Kidney glomerular epithelial cell (primary cell): ENCODE data around the gene PLP2.
A peak's percentile ranks its signal among the peaks of the same experiment; 100 is the strongest.
"Not testable (repeated sequence)": the region's sequence is repeated elsewhere in the genome, so short reads cannot be mapped to it uniquely, and the experiment has no call there.

Experiments
- DNase-seq: peaks from one replicate; lab custom pipeline; 2025; lab: John Stamatoyannopoulos, UW

PLP2 gene

GRCh38 chrX:49163555-49164419 is 7.9 kb upstream of the PLP2 start:
- DNase-seq: peak; percentile 38

- DNase-seq: no peak
Measured at GRCh38 chrX:49164589-49165360, 6.9 kb upstream of the PLP2 start.

GRCh38 chrX:49165901-49166881 is 5.5 kb upstream of the PLP2 start:
- DNase-seq: peak; percentile 25

DNA sequence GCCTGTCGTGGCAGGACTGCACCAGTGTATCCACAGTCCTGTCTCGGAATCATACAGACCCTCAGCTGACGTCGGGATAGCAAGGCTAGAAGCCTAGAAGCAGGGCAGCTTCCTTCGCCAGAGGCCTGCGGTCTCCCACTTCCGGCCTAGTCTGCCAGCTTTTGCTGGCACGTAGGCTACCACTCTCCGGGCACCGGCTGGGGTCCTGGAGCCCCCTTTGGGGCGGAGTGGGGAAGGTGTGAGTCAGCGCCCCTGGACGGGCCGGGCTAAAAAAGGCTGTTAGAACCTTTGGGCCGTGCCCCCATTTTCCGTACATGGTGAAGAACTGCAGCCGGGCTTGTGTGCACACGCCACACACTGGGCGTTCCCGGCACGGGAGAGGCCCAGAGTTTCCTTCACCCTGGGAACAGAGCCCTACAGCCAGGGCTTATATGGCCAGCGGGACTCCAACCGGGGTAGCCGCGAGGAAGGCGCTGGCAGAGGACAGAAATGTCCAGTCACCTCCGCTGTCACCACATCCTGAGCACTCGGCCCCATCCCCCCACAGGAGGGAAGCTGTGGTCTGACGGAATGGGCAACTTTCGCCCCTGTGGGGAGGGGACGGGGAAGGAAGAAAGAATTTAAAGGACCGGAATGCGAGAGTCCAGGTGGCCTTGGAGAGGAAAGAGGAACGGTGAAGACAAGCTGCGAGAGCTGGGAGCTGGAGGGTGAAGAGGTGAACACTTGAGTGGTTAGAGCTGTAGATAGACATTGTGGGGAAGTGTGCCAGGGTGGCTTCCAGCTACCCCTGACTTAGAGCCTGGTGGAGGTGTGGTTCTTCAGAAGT is 4.6 kb upstream of the PLP2 start:
- peak; percentile 58 for DNase-seq

GRCh38 chrX:49167740-49168108 is 4.0 kb upstream of the PLP2 start:
- DNase-seq: no peak

GRCh38 chrX:49172280-49172780 is 632 bp downstream of the PLP2 start:
- DNase-seq: no peak

DNA sequence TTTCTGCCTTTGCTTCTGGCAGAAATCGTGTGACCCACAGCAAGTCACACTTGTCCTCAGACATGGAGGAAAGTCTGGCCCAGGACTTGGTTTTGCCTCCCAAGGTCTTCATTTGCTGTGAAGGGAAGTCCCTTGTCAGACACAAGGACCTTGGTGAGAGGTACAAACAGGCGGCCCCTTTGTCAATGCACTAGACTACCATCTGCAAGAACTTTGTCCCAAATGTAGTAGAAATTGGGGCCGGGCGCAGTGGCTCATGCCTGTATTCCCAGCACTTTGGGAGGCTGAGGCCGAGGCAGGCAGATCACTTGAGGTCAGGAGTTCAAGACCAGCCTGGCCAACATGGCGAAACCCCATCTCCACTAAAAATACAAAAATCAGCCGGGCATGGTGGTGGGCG is 1.8 kb downstream of the PLP2 start:
- DNase-seq: not testable (repeated sequence)

GRCh38 chrX:49174723-49175122 is 3.0 kb downstream of the PLP2 start:
- no peak for DNase-seq

DNA sequence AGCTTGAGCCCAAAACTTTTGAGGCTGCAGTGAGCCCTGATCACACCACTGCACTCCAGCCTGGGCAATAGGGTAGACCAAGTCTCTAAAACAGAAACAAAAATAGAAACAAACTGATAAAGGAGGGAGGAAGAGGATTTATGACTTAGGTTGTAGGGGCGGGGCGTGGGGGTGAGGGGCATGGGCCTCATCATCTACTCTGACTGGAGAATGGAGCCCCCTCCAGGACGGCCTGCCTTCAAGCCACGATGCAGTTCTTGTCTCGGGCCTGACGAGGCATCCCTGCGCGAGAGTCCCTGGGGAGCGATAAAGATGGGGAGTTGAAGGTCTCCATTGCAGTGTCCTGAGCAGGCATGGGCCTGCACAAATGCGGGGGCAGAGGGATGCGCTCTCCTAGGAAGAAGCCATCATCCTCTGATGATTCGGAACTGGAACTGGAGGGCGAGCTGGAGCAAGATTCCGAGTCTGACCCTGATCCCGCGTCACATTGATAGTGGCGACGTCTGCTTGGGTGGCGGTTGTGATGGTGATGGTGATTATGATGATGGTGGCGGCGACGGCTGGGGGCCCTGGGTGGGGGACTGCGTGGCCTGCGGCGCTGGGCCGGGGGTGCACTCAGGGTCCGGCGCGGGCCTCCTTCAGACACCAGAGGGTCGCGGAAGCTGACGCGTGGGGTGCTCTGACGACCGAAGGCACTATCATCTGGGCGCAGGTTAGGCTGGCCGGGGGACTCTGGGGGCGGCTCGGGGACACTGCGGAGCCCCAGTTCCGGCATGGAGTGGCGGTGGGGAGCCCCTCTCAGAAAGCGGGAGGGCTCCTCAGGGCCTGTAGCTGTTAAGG is 4.0 kb downstream of the PLP2 start:
- DNase-seq: no peak

- no peak for DNase-seq
Measured at GRCh38 chrX:49176421-49177326, 5.0 kb downstream of the PLP2 start.

DNA sequence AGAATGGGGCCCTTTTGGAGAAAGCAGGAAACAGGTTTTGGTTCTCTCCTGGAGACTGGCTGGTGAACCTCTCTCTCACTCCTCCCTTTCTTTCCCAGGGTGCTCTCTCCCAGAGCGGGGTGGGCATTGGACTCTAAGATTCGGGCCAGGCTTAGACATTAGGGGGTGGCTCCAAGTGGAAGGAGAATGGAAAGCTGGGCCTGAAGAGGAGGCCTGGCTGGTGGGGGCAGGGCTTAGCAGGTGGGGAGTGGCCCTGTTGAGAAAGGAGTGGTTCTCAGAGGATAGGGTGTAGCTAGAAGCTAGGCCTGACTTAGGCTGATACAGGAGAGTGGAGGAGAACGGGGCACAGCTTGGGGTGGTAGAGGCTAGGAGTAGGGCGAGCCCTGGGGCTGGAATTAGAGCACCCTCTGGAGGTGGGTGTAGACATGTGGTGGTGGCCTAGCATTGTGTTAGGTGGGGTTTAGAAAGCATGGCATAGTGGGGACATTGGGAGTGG is 5.7 kb downstream of the PLP2 start:
- DNase-seq: no peak

- DNase-seq: no peak
Measured at GRCh38 chrX:49177873-49178480, 6.3 kb downstream of the PLP2 start.

- no peak for DNase-seq
Measured at GRCh38 chrX:49178537-49178936, 6.8 kb downstream of the PLP2 start.

- DNase-seq: no peak
Measured at GRCh38 chrX:49179358-49179757, 7.7 kb downstream of the PLP2 start.

DNA sequence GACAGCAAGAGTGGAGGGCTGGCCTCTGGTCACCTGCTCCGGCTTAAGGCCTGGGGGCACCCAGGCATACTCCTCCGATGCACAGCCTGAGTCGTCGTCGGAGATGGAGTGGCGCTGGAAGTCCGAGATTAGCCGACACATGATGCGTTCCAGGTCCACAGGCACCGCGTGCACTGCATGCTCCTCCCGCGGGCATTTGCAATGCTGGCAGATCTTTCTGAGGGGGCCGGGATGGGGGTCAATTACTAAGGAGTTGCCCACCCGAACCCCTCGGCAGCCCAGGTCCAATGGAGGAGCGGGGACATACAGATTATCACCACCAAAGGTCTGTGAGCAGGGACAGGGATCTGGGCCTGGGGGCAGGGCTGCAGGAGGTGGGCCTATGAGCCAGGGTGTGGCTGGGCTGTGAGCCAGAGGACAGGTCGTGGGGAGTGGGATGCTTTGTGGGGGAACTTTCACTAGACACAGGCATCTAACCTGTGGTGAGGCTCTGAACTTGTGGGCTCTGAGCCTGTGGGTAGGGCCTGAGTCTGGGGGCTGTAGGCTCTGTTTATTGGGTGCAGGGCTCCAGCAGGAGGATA is 12.1 kb downstream of the PLP2 start:
- DNase-seq: no peak

DNA sequence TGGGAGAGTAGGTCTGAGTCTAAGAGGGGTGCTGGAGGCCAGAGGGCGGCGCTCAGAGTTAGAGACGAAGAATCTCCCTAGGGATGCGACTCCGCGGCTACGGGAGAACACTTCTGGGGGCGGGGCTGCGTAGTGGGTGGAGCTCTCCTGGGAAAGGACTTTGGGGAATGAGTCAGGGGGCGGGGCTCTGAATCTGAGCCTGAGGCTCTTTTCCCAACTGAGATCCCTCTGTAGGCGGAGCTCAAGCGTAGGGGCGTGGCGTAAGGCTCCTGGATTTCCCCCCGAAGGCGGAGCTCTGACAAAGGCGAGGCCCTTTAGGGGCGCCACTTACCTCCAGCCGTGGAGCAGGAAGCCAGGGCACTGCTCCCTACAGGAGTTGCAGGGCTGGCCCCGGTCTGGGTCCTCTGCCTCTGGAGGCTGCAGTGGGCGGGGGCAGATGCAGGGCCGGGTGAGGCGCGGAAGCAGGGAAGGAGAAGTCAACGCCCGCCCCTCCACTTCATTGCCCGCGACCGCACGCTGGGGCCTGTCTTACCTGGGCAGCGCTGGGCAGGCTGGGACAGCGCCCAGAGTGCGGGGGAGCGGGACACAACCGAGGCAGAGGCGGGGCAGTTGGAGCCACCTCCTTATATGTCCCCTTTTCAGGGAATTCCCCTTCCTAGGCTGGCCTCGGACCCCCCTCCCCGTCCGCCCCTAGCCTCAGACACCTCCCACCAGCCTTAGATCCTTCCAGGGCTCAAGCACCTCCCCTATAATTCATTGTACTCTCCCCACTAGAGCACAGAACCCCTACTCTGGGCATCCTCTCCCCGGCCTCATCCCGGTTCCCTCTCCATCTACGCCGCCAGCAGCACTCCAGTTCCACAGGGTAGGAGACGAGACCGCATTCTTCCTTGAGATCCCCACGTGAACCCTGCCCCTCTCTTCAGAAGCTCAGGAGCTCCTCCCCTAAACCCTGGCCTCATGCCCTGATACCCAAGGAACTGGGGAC is 12.9 kb downstream of the PLP2 start:
- DNase-seq: peak; percentile 70
